GM19397 (cell line): Measurements from ENCODE around the gene LENG1.
"Not testable (repeated sequence)": the region's sequence is repeated elsewhere in the genome, so short reads cannot be mapped to it uniquely, and the experiment has no call there.

Source experiments
- ATAC-seq: cut with Tn5 transposase; IDR thresholded peaks from one replicate; pipeline ENCODE4 v1.9.1; 2021; ENCODE audit warnings: mild to moderate bottlenecking, moderate library complexity; ENCODE audit not compliant: unreplicated experiment

LENG1 gene

GRCh38 chr19:54189735-54190502 is 30.4 kb upstream of the LENG1 start:
- ATAC-seq: peak; percentile 43

DNA sequence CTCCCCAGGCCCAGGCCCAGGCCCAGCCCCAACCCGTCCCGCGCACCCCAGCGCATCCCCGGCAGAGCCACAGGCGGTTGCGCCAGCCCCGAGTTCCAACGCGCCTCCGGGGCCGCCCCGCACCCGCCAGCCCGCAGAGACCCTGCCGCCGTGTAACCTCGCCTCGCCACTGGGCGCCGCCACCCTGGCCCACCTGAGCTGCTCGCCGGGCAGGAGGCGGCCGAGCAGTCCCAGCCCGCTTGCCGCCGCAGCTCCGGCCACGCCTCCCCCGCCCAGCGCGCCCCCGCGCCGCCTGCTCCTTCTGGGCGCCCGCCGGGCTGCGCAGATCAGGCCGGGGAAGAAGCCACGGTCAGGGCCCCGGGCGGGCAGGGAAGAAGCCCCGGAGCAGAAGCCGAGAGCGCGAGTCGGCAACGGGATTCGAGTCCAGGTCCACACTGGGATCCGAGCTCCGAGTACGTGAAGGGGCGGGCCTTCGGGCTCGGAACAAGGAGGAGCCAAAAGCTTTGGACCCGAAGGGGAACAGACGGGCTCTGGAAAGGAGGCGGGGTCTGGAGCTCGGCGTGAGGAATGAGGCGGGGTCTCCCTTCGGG is 29.7 kb upstream of the LENG1 start, which contains the start of gene MBOAT7:
MBOAT7 (minus strand) TSS at position 436 of the 590 bp plus-strand sequence. CDS start 1,072 bp downstream, outside the sequence.
- peak; percentile 22 for ATAC-seq

DNA sequence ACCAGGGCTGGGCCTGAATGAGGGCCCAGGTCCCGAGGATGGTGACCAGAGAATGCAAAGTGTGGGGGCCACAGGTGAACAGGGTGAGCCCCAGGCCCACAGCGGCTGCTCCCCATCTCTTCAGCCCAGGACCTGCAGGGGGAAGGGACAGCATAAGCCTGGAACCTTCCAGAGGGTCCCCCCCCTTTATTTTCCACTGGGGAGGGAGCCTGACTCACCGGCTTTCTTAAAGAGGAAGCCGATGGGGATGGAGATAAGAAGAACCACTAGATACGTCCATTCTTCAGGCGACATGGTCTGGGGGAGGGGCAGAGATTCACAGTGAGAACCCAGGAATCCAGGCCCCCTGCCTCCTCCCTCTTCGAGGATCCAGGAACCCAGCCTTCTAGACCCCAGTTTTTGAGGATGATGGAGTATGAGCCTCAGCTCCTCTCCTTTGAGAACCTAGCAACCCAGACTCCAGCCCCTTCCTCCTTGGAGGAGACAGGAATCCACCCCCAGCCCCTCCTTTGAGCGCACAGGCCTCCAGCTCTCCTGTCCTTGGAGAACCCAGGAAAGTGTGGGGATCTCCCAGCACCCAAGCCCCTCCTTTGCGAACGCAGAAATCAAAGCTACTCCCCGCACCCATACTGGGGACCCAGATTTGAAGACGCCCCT is 28.8 kb upstream of the LENG1 start:
- no peak for ATAC-seq

GRCh38 chr19:54186934-54187381 is 27.4 kb upstream of the LENG1 start:
- ATAC-seq: no peak

DNA sequence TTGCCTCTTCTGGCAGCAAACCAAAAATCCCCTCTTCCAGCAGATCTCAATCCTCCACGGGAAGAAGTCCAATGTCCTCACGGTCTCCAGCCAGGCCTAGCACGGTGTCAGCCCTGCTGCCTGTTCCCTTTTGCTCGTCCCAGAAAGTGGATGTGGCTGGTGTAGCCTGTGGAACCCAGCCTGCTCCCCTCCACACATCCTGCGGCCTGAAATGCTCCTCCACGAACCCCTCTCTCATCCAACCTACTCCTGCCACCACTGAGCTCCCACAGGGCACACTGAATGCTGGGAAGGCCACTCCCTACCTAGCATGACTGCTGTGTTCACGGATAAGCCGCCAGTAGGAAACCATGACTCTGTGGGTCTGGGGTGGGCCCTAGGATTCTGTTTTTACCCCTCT is 26.8 kb upstream of the LENG1 start:
- ATAC-seq: no peak

GRCh38 chr19:54183431-54183830 is 23.9 kb upstream of the LENG1 start:
- ATAC-seq: no peak

DNA sequence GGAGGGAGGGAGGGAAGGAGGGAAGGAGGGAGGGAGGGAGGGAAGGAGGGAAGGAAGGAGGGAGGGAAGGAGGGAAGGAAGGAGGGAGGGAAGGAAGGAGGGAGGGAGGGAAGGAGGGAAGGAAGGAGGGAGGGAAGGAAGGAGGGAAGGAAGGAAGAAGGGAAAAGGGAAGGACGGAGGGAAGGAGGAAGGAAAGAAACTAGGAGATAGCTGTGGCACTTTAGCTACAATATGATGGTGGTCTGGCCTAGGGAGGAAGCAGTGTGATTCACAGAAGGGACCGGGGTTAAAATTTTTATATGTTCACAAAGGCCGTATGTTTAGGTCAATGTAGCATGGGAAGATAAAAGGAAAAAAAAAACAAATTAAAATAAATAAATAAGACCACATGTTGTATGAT is 22.4 kb upstream of the LENG1 start:
- not testable (repeated sequence) for ATAC-seq

- no peak for ATAC-seq
These were observed 21.2 kb upstream of the LENG1 start for GRCh38 chr19:54180691-54181091.

GRCh38 chr19:54179921-54180461 is 20.5 kb upstream of the LENG1 start:
- no peak for ATAC-seq

GRCh38 chr19:54179262-54179852 is 19.8 kb upstream of the LENG1 start:
- ATAC-seq: no peak

DNA sequence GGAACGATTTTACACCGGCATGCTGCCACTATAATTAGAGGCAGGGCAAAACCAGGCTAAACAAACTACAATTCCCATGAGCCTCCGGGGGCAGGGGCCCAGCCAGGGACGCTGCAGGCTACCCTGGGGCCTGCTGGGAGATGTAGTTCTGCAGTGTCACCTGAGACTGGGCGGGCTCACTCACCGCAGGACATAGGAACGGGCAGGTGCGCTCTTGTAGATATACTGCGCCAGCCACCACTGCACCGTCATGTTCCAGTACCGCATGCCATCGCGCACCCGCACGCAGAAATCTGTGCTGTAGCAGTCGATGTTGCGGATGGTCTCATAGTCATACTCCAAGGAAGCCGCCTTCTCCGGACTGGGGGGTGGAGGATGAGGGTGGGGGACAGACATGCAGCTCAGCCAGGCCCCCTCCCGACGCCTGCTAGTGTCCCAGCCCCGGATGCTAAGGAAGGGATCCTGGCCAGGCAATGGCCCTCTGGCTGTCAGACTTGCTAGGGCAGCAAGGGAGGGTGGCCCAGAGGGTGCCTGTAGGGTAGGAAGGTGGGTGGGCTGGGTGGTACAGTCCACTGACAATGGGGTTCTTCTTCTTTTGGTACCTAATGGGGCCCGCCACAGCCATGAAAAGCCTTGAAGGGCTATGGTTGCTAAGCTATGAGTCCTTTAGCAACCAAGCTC is 19.2 kb upstream of the LENG1 start:
- no peak for ATAC-seq

DNA sequence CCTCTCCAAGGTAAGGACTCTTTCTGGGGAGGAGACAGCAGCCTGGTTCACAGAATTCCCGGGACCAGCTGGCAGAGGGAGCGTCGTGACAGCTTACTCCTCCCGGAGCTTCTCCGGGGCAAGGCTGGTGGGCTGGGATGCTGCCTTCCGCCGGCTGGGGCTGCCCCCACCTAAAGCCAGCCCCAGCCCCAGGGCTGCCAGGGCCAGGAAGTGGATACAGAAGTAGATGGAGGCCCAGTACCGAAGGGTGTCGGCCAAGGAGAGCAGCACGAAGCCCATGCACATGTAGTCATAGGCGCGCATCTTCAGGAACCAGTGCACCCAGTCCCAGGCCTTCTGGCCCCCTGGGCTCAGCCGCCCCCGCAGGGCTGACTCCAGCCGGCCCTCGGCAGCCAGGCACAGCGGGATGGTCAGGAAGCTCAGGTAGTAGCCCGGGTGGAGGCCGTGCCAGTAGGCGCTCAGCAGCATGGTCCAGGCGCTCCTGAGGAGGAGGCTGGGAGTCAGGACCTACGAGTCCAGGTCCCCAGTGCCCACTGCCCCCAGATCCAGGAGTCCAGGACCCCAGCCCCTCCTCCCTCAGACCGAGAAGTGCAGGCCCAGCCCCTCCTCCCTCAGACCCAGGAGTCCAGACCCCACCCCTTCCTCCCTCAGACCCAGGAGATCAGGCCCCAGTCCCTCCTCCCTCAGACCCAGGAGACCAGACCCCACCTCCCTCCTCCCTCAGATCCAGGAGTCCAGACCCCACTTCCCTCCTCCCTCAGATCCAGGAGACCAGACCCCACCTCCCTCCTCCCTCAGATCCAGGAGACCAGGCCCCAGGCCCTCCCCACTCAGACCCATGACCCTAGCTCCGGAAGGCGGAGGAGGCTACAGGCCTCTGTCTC is 14.7 kb upstream of the LENG1 start:
- no peak for ATAC-seq

DNA sequence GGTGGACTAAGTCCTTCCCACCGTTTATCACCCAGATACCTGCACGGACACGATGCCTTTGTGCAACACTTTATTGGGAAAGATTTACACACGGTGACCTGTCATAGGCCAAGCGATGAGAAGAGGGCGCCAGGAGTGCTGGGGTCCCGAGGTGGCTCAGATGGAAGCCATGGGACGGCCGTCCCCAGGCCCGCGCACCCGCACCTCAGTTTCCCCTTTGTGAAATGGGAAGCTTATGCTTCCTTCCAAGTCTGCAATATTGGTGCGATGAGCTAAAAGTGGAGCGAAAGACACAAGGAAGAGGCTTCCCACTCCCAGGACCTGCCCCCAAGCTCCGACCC is 13.8 kb upstream of the LENG1 start:
- no peak for ATAC-seq

DNA sequence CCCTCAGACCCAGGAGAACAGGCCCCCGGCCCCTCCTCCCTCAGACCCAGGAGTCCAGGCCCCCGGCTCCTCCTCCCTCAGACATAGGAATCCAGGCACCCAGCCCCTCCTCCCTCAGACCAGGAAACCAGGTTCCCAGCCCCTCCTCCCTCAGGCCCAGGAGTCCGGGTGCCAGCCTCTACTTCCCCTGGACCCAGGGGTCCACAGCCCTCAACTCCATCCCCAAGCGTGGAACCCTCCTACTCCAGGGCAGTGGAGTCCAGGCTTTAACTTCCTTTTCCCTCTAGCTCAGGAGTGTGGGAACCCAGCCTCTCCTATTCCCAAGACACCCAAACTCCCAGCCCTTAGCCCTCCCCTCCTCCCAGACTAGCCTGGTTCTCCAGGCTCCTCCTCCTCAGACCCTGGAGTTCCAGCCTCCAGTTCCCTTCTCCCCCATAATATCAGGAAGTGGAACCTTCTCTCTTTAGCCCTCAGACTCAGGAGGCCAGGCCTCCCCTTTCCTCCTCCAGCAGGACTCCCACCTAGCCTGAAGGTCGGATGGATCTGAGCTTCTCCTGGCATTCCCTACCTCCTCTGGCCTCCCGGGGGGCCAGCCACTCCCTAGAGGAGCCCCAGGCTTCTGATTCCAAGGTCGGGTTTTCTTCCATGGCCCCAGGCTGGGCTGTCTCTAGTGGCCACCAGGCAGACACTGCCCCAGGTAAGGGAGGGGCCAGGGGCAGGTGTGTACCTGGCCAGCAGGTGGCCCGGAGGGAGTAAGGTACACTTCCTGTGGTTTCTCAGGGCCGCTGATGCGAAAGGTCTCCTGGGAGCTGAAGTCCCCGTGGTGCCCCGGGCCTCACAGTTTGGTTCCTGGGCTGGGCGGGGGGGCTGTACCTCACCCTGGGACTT is 13.2 kb upstream of the LENG1 start, which contains the start of gene TMC4:
TMC4 (minus strand) TSS at position 690 of the 888 bp plus-strand sequence; CDS start at position 647, 43 bp downstream.
- no peak for ATAC-seq

- ATAC-seq: not testable (repeated sequence)
These were observed 12.4 kb upstream of the LENG1 start for GRCh38 chr19:54171736-54172431.

- no peak for ATAC-seq
These were observed 9.7 kb upstream of the LENG1 start for GRCh38 chr19:54169149-54169740.

DNA sequence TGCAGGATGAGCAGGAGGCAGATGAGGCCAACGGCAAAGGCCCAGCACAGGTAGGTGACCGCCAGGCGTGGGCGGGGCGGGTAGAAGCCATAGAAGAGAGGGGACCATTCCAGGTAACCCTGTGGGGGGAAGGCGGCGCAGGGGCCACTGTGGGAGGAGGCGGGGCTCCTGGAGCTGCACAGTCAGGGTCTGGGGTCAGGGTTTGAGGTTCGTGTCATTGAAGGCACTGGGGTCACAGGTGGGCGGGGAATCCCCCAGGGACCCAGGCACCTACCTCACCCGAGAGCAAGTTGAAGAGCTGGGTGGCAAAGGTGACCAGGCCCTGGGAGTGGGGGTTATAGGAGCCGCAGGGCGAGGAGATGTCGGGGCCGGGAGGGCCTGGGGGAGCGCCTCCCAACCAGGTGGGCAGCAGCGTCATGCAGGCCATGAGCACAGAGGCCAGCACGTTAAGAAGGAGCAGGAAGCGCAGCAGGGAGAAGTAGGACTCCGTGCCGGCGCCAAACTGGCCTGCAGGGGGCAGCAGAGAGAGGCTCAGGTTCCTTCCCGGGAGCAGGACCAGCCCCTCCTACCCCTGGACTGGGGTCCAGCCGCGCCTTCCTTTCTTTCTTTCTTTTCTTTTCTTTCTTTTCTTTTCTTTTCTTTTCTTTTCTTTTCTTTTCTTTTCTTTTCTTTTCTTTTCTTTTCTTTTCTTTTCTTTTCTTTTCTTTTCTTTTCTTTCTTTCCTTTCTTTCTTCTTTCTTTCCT is 8.8 kb upstream of the LENG1 start:
- peak; percentile 50 for ATAC-seq
